ENCODE data around the gene DLG5. TPM values are rescaled to one million over a fixed set of nuclear protein-coding genes. Genes with fewer than 3 reads are reported as not detected.

Gene DLG5
- total and polyA plus RNA-seq, 4 donors: 6.6 to 33.2 (median 15.8) TPM

GRCh38 chr10:77849039-77849664, 77.4 kb downstream of the DLG5 start:
- H3K9ac ChIP-seq (ENCODE audit: insufficient read depth in 1 of 2, low read length in 2 of 2): no peak overlapping the region

GRCh38 chr10:77846718-77847311, 79.7 kb downstream of the DLG5 start:
- Histone ChIP-seq H3K4me3 (no peak overlapping the region), H3K9me3 (ENCODE audit: control insufficient read depth in 4 of 4, insufficient read depth in 3 of 4, low read length in 3 of 4) (no peaks in the 10 kb centered on the region), H3K9ac (ENCODE audit: insufficient read depth in 1 of 2, low read length in 2 of 2) (peak overlapping the region in 1 of 2 donors; percentile 53), H3K27ac (ENCODE audit: low read depth in 1 of 2, low read length in 1 of 2) (peak overlapping the region in 1 of 2 donors; percentile 55), H3K27me3 (ENCODE audit: control insufficient read depth in 3 of 3, insufficient read depth in 3 of 3, low read length in 2 of 3) (no peaks in the 10 kb centered on the region), H3K36me3 (ENCODE audit: control insufficient read depth in 4 of 4, insufficient read depth in 4 of 4, low read length in 4 of 4) (peaks cover 0 to 27% (median 14%) of the 10 kb centered on the region in 4 donors), H3K4me1 (ENCODE audit: control insufficient read depth in 5 of 5, insufficient read depth in 5 of 5, low read length in 5 of 5) (peaks cover 0 to 18% (median 1%) of the 10 kb centered on the region in 5 donors)
- ATAC-seq (ENCODE audit: insufficient read depth, low FRiP score) (peak; percentile 72), DNase-seq (peak; percentile 88 to 90 (median 90))
- 38 to 47% methylated on average over 21 of the region's 21 CpGs for WGBS, 2 donors
- TF ChIP-seq, protein P1, sequence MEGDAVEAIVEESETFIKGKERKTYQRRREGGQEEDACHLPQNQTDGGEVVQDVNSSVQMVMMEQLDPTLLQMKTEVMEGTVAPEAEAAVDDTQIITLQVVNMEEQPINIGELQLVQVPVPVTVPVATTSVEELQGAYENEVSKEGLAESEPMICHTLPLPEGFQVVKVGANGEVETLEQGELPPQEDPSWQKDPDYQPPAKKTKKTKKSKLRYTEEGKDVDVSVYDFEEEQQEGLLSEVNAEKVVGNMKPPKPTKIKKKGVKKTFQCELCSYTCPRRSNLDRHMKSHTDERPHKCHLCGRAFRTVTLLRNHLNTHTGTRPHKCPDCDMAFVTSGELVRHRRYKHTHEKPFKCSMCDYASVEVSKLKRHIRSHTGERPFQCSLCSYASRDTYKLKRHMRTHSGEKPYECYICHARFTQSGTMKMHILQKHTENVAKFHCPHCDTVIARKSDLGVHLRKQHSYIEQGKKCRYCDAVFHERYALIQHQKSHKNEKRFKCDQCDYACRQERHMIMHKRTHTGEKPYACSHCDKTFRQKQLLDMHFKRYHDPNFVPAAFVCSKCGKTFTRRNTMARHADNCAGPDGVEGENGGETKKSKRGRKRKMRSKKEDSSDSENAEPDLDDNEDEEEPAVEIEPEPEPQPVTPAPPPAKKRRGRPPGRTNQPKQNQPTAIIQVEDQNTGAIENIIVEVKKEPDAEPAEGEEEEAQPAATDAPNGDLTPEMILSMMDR (IDR thresholded peaks at IDR 0.05; ENCODE audit: control extremely low read depth, extremely low read depth): peak; percentile 92

More at GRCh38 chr10:77849039-77849664, 77.4 kb downstream of the DLG5 start:
- H3K9me3 ChIP-seq (ENCODE audit: control insufficient read depth in 4 of 4, insufficient read depth in 3 of 4, low read length in 3 of 4): no peaks in the 10 kb centered on the region
- peaks cover 0 to 21% (median 14%) of the 10 kb centered on the region in 4 donors for H3K36me3 ChIP-seq (ENCODE audit: control insufficient read depth in 4 of 4, insufficient read depth in 4 of 4, low read length in 4 of 4)
- TF ChIP-seq, protein P1 (IDR thresholded peaks at IDR 0.05; ENCODE audit: control extremely low read depth, extremely low read depth): no peak
- no peak overlapping the region for H3K4me3 ChIP-seq
- WGBS, 2 donors: 71 to 81% methylated on average over 12 of the region's 12 CpGs
- no peak overlapping the region for H3K27ac ChIP-seq (ENCODE audit: low read depth in 1 of 2, low read length in 1 of 2)
- no peaks in the 10 kb centered on the region for H3K27me3 ChIP-seq (ENCODE audit: control insufficient read depth in 3 of 3, insufficient read depth in 3 of 3, low read length in 2 of 3)
- DNase-seq (no peak), ATAC-seq (ENCODE audit: insufficient read depth, low FRiP score) (no peak)
- H3K4me1 ChIP-seq (ENCODE audit: control insufficient read depth in 5 of 5, insufficient read depth in 5 of 5, low read length in 5 of 5): peaks cover 0 to 18% (median 1%) of the 10 kb centered on the region in 5 donors

DNA sequence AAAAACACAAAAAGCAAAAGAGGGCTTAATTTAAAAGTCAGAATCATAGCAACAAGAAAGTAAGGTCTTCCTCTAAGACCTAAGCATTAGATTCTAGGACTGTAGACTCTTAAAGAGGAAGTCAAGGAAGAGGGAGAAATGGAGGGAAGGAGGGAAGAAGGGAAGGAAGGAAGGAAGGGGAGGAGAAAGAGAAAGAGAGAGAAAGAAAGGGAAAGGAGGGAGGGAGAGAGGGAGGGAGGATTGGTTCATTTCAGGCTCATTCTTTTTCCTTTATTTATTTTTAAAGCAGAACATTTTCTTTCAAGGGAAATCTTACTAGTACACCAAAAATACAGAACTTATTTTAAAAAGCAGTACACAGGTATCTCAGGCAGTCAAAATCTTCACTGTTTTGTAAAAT, 81.1 kb downstream of the DLG5 start:
- H3K9me3 ChIP-seq (ENCODE audit: control insufficient read depth in 4 of 4, insufficient read depth in 3 of 4, low read length in 3 of 4): no peaks in the 10 kb centered on the region
- TF ChIP-seq, protein P1 (IDR thresholded peaks at IDR 0.05; ENCODE audit: control extremely low read depth, extremely low read depth): no peak
- no peak for ATAC-seq (ENCODE audit: insufficient read depth, low FRiP score)
- H3K36me3 ChIP-seq (ENCODE audit: control insufficient read depth in 4 of 4, insufficient read depth in 4 of 4, low read length in 4 of 4): peaks cover 0 to 37% (median 22%) of the 10 kb centered on the region in 4 donors
- no peak for DNase-seq
- H3K27ac ChIP-seq (ENCODE audit: low read depth in 1 of 2, low read length in 1 of 2): no peak overlapping the region
- no peaks in the 10 kb centered on the region for H3K27me3 ChIP-seq (ENCODE audit: control insufficient read depth in 3 of 3, insufficient read depth in 3 of 3, low read length in 2 of 3)
- H3K4me3 ChIP-seq: no peak overlapping the region
- H3K9ac ChIP-seq (ENCODE audit: insufficient read depth in 1 of 2, low read length in 2 of 2): no peak overlapping the region
- H3K4me1 ChIP-seq (ENCODE audit: control insufficient read depth in 5 of 5, insufficient read depth in 5 of 5, low read length in 5 of 5): peaks cover 0 to 18% (median 1%) of the 10 kb centered on the region in 5 donors
